RWPE2 (cell line): Measurements from ENCODE around the gene TMEM178B.

Source experiments
- ATAC-seq: fragments of 200-7000 bp; cut with Tn5 transposase; 3 replicates; pipeline ENCODE4 v1.9.1; 2021; ENCODE audit warnings: low read depth
- DNase-seq: peaks from one replicate; pipeline ENCODE4 v3.0.0-alpha.2; 2020; ENCODE audit warnings: low spot score
- H3K27ac ChIP-seq: fragments of 450-650 bp; 2 replicates; pipeline ENCODE4 v1.5.1; 2017; ENCODE audit warnings: mild to moderate bottlenecking; ENCODE audit not compliant: poor library complexity, severe bottlenecking
- H3K27me3 ChIP-seq: fragments of 250-450 bp; sonication (Bioruptor Pico); 2 replicates; pipeline ENCODE4 v1.5.1; 2021; ENCODE audit warnings: mild to moderate bottlenecking, moderate library complexity; ENCODE audit not compliant: insufficient read depth, poor library complexity, severe bottlenecking
- H3K36me3 ChIP-seq: fragments of 250-450 bp; sonication (Bioruptor Pico); 2 replicates; pipeline ENCODE4 v1.5.1; 2020; ENCODE audit warnings: low read depth, mild to moderate bottlenecking, moderate library complexity
- H3K4me1 ChIP-seq: fragments of 250-450 bp; sonication (Bioruptor Pico); 2 replicates; pipeline ENCODE4 v1.5.1; 2021; ENCODE audit warnings: mild to moderate bottlenecking, moderate library complexity; ENCODE audit not compliant: insufficient read depth, poor library complexity, severe bottlenecking
- H3K4me3 ChIP-seq: fragments of 250-450 bp; sonication (Bioruptor Pico); 2 replicates; pipeline ENCODE4 v1.5.1; 2021; ENCODE audit warnings: mild to moderate bottlenecking, moderate library complexity; ENCODE audit not compliant: severe bottlenecking
- H3K9me3 ChIP-seq: fragments of 250-450 bp; sonication (Bioruptor Pico); 2 replicates; pipeline ENCODE4 v1.5.1; 2021; ENCODE audit warnings: mild to moderate bottlenecking, moderate library complexity; ENCODE audit not compliant: severe bottlenecking
- CTCF ChIP-seq: fragments of 450-650 bp; IDR thresholded peaks from one replicate; pipeline ENCODE4 v1.5.1; 2017; ENCODE audit warnings: mild to moderate bottlenecking, moderate library complexity; ENCODE audit not compliant: poor library complexity, severe bottlenecking

Gene TMEM178B

GRCh38 chr7:141427134-141427533, 353.3 kb downstream of the TMEM178B start:
- DNase-seq (no peak), ATAC-seq (no peak)
- no peak for TF ChIP-seq CTCF
- Histone ChIP-seq H3K4me3 (no peak overlapping the region), H3K36me3 (no peaks in the 10 kb centered on the region), H3K27ac (no peak overlapping the region), H3K4me1 (no peaks in the 10 kb centered on the region), H3K9me3 (peaks cover 4% of the 10 kb centered on the region), H3K27me3 (no peaks in the 10 kb centered on the region)

GRCh38 chr7:141430455-141431139, 356.7 kb downstream of the TMEM178B start:
- no peak for TF ChIP-seq CTCF
- DNase-seq (no peak), ATAC-seq (no peak)
- Histone ChIP-seq H3K36me3 (no peaks in the 10 kb centered on the region), H3K9me3 (peaks cover 4% of the 10 kb centered on the region), H3K27ac (no peak overlapping the region), H3K4me1 (no peaks in the 10 kb centered on the region), H3K4me3 (no peak overlapping the region), H3K27me3 (no peaks in the 10 kb centered on the region)

GRCh38 chr7:141431140-141431479, 357.2 kb downstream of the TMEM178B start:
- H3K4me1 ChIP-seq, result no peaks in the 10 kb centered on the region
- H3K4me3 ChIP-seq, result no peak overlapping the region
- DNase-seq (no peak), ATAC-seq (no peak)
- H3K36me3 ChIP-seq, result no peaks in the 10 kb centered on the region
- H3K27me3 ChIP-seq, result no peaks in the 10 kb centered on the region
- peaks cover 4% of the 10 kb centered on the region for H3K9me3 ChIP-seq
- no peak overlapping the region for H3K27ac ChIP-seq
- no peak for TF ChIP-seq CTCF

GRCh38 chr7:141431711-141432110, 357.8 kb downstream of the TMEM178B start:
- H3K27me3 ChIP-seq, result no peaks in the 10 kb centered on the region
- no peaks in the 10 kb centered on the region for H3K4me1 ChIP-seq
- DNase-seq (no peak), ATAC-seq (no peak)
- H3K36me3 ChIP-seq, result no peaks in the 10 kb centered on the region
- peaks cover 4% of the 10 kb centered on the region for H3K9me3 ChIP-seq
- H3K27ac ChIP-seq, result no peak overlapping the region
- TF ChIP-seq CTCF, result no peak
- no peak overlapping the region for H3K4me3 ChIP-seq

- no peak overlapping the region for H3K27ac ChIP-seq
- H3K27me3 ChIP-seq, result no peaks in the 10 kb centered on the region
- DNase-seq, result no peak
- H3K4me3 ChIP-seq, result no peak overlapping the region
- H3K36me3 ChIP-seq, result no peaks in the 10 kb centered on the region
- H3K9me3 ChIP-seq, result no peaks in the 10 kb centered on the region
- ATAC-seq, result no peak
- no peak for TF ChIP-seq CTCF
- no peaks in the 10 kb centered on the region for H3K4me1 ChIP-seq
These were observed 359.8 kb downstream of the TMEM178B start for GRCh38 chr7:141433698-141434097.
